ENCODE results near the gene KLRK1.
A peak's percentile ranks its signal among the peaks of the same experiment; 100 is the strongest.
"Not testable (repeated sequence)": the region's sequence is repeated elsewhere in the genome, so short reads cannot be mapped to it uniquely, and the experiment has no call there.

KLRK1 gene

DNA sequence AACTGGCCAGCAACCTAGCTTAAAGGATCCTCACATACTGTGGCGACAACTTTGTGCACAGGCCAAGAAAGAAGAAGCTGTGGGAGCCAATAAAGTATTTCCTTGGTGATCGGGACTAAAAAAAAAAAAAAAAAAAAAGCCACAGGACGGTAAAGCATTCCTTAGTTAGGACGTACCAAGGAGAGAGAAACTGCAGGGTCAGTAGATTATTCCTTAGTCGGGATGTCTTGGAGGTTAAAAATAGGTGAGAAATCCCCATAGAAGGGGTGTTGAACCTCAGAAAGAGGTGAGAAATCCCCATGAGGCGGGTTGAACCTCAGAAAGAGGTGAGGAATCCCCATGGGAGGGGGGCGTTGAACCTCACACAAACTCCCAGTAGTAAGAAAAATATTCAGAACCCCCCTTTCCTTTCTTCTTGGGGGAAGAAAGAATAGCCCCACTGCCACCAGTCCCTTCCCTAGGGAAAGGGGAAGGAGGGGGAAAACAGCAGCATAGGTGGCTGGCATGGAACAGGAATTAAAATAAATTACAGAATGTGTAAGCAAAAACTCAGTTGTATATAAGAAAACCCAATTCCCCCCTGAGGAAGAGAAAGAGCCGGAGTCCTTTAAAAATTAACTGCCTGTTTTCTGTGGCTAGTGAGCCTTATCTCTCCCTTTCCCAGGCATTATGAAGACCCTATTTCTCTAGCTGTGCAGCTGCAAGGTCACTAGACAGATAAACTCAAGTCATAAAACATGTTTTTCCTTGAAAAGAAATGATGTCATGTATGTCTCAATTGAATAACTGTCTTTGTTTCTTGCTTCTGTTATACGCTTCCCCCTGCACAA lies 26.8 kb downstream of the KLRK1 start:
- DNase-seq = no peak

DNA sequence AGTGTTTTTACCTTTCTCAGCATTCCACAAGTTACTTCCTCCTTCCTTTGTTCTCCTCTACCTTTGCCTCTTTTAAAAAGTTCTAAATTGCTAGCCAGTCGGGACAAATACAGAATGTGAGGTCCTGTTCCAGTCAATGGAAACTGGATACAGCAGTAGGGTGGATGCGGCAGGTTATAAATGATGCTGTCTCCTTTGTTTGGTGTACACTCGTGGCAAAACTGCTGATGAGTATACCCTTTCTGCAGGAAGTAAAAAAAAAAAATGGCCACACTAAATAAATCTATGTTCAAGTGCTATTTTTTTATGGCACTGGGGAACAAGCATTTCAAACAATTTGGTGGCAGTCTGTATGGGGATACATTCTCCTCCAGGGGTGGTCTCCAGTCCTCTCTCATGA lies 27.5 kb downstream of the KLRK1 start:
- DNase-seq = no peak

DNA sequence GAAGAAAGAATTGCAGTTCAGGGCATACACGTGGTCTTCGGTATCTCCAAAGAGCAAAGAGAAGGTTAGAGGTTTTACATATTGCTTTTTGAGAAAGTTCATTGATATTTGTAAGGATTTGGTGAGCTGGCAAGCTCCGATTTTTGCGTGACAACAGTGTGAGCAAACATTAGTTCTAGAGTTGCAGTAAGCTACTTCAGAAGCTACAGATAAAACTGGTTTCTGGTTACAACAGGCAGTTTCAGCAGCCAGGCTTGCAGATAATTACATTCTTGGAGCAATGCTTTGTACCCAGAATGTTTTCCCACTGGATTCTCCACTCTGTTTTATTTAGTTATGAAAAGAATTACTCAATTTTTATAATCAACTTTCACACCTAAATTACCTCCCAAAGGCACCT lies 28.2 kb downstream of the KLRK1 start:
- no peak for DNase-seq

DNA sequence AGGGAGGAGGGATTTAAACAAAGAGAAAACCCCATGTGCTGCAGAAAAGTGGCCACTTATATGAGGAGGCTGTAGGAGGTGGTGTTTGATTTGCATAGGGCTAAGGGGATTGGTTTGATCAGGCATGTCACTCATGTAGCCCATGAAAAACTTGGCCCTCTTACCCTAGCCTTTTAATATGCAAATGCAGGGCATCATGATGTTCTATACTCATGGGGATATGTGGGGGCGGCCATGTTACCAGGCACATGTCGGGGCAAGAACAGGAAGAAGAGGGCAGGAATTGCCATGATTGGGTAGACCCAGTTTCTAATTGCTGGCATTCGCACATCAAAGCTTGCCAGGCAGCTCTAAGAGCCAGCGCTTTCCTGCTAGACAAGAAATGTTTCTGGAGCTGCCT lies 28.8 kb downstream of the KLRK1 start:
- DNase-seq = no peak

- no peak for DNase-seq
Measured at GRCh38 chr12:10358969-10359368, 30.9 kb downstream of the KLRK1 start.

DNA sequence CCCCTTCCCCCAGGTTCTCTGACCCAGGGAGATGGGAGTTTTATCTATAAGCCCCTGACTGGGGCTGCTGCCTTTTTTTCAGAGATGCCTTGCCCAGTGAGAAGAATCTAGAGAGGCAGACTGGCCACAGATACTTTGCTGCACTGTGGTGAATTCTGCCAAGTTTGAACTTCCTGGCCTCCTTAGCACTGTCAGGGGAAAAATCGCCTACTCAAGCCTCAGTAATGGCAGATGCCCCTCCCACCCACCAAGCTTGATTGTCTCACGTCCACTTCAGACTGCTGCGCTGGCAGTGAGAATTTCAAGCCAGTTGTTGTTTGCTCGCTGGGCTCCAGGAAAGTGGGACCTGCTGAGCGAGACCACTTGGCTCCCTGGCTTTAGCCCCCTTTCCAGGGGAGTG lies 31.7 kb downstream of the KLRK1 start:
- DNase-seq = no peak

DNA sequence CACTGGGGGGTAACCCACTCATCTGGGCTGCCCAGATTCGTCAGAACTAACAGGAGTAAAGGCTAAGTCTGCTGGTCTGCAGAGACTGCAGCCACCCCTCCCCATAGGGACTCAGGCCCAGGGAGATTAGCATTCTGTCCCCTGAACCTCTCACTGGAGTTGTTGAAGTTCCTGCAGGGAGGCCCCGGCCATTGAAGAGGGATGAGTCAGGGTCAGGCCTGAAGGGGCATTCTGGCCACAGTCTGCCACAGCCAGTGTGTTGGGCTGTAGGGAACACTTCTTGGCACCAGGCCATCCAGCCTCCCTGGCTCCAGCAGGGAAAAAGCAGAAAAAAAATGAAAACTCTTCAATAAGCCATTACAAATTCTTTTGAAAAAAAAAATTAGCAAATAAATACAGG lies 35.3 kb downstream of the KLRK1 start:
- DNase-seq = no peak

DNA sequence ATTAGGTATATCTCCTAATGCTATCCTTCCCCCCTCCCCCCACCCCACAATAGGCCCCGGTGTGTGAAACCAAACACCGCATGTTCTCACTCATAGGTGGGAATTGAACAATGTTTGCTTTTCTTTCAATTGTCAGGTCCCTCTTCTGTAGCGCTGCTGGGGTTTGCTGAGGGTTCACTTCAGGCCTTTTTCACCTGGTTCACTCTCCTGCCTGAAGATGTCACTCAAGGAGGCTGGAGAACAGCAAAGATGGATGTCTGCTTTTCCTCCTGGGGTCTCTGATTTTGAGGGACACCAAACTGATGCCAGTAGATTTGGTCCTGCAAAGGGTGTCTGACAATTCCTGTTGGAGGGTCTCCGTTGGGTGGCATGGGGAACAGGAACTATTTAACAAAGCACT lies 35.8 kb downstream of the KLRK1 start:
- DNase-seq = no peak

GRCh38 chr12:10351457-10351856 lies 38.4 kb downstream of the KLRK1 start:
- not testable (repeated sequence) for DNase-seq

GRCh38 chr12:10341892-10342509 lies 47.8 kb downstream of the KLRK1 start:
- no peak for DNase-seq

DNA sequence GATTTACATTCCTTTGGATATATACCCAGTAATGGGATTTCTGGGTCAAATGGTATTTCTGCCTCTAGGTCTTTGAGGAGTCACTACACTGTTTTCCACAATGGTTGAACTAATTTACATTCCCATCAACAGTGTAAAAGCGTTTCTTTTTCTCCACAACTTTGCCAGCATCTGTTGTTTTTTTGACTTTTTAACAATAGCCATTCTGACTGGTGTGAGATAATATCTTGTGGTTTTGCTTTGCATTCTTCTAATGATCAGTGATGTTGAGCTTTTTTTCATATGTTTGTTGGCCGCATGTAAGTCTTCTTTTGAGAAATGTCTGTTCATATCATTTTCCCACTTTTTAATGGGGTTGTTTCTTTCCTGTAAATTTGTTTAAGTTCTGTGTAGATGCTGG lies 48.9 kb downstream of the KLRK1 start:
- not testable (repeated sequence) for DNase-seq

DNA sequence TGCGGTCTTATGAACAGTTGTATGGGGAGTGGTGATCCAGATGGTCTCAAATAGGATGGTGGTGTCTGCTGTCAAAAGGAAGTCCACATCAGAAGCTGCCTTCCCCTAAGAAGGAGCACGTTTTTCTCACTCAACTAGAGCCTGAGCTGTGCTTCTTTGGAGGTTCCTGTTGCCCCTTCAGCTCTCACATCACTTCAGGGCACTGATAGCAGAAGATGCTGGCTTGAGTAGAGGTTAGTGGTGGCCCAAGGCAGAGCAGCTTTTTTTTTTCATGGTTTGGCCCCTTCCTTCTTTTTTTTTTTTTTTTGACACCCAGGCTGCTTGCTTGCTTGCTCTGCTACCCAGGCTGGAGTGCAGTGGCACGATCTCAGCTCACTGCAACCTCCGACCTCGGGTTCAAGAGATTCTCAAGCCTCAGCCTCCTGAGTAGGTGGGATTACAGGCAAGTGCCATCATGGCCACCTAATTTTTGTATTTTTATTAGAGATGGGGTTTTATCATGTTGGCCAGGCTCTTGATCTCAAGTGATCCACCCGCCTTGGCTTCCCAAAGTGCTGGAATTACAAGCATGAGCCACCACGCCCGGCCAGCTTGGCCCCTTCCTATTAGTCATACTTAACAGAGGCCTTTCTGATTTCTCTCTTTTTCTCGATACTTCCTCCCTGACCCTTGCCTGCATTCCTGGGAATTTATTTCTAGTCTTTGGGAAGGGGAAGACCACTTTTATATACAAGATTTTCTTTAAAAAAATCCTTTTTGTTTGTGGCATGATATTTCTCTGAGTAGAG lies 50.6 kb downstream of the KLRK1 start:
- no peak for DNase-seq

DNA sequence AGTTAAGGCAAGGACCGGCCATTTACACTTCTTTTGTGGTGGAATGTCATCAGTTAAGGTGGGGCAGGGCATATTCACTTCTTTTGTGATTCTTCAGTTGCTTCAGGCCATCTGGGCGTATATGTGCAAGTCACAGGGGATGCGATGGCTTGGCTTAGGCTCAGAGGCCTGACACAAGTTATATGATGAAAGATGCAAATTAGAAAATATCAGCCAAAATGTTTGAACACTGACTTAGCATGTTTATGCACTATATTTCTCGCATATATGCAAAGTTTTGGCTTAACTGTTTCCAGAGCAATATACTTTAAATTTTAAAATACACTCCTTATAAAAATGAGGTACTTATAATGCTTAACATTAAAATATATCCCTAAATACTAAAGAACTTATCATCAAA lies 51.4 kb downstream of the KLRK1 start:
- not testable (repeated sequence) for DNase-seq

DNA sequence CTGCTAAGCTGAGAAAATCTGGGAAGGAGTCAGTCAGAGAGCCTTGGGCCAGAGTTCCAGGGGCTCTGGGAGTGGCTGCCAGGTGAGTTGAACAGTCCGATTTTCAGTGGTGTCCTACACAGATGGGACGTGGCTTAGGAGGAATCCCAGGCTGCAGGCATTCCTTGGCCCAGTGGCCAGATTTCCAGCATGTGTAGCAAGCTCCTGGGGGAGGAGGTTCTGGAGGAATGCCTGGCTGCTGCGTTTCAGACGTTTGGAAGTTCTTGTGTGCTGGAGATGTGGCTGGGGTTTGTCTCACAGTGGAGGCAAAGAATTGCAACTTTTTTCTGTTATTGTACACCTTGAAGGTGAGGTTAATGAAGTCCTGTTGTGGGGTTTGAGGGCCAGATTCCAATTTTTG lies 53.6 kb downstream of the KLRK1 start:
- DNase-seq = not testable (repeated sequence)

GRCh38 chr12:10331642-10332239 lies 58.1 kb downstream of the KLRK1 start:
- DNase-seq = peak; percentile 53 to 61

GRCh38 chr12:10328691-10329090 lies 61.1 kb downstream of the KLRK1 start:
- DNase-seq = not testable (repeated sequence)

Data from inflammatory macrophage (primary cell).